HEK293 (cell line): ENCODE results near the gene DOK3.

Experiments
- CTCF ChIA-PET: fragments of 350-600 bp; formaldehyde crosslinking; extraction: SDS; loops from one replicate; lab custom pipeline; 2021; ENCODE audit warnings: antibody characterized with exemption; lab: Yijun Ruan, JAX
- POLR2A ChIA-PET: fragments of 300-600 bp; formaldehyde crosslinking; extraction: SDS; loops from one replicate; lab custom pipeline; 2020; ENCODE audit warnings: antibody characterized with exemption, inconsistent platforms; lab: Yijun Ruan, JAX
- H3K27ac ChIP-seq: fragments of 200-500 bp; sonication (Bioruptor generic); 2 replicates; pipeline ENCODE4 v1.5.1; 2014; ENCODE audit warnings: low read depth, low read length, control low read depth, inconsistent platforms; ENCODE audit errors: extremely low read depth
- H3K36me3 ChIP-seq, 2 experiments: fragments of 200-500 bp in 1 of 2; sonication (Bioruptor generic) in 1 of 2; 1 replicate in 1 of 2; 2 replicates in 1 of 2; pipeline ENCODE4 v1.5.1; 2014 to 2017; ENCODE audit warnings: inconsistent platforms in 2 of 2, low read length in 2 of 2; ENCODE audit not compliant: control insufficient read depth in 2 of 2, insufficient read depth in 1 of 2
- H3K4me1 ChIP-seq: fragments of 200-500 bp; sonication (Bioruptor generic); 2 replicates; pipeline ENCODE4 v1.5.1; 2014; ENCODE audit warnings: mild to moderate bottlenecking, low read length, inconsistent platforms; ENCODE audit not compliant: control insufficient read depth, insufficient read depth
- H3K4me3 ChIP-seq: 2 replicates; pipeline ENCODE4 v1.5.1; 2011; ENCODE audit warnings: low read depth, mild to moderate bottlenecking, control low read depth, low read length, moderate library complexity
- H3K9me3 ChIP-seq: fragments of 200-500 bp; sonication (Bioruptor generic); 2 replicates; pipeline ENCODE4 v1.5.1; 2014; ENCODE audit warnings: low read depth, low read length, inconsistent platforms; ENCODE audit not compliant: control insufficient read depth, insufficient read depth
- EGR2 ChIP-seq: fragments of 450-650 bp; formaldehyde crosslinking; IDR thresholded peaks from 2 replicates; pipeline ENCODE4 v1.5.1; 2016; ENCODE audit warnings: low read depth, missing biosample characterization, missing genetic modification characterization
- GLIS1 ChIP-seq: fragments of 450-650 bp; formaldehyde crosslinking; IDR thresholded peaks from 2 replicates; pipeline ENCODE4 v1.5.1; 2016; ENCODE audit warnings: missing biosample characterization, missing genetic modification characterization
- GLIS2 ChIP-seq: fragments of 450-650 bp; formaldehyde crosslinking; IDR thresholded peaks from 2 replicates; pipeline ENCODE4 v1.5.1; 2016; ENCODE audit warnings: missing biosample characterization, missing genetic modification characterization
- IKZF3 ChIP-seq: fragments of 450-650 bp; IDR thresholded peaks from 2 replicates; pipeline ENCODE4 v1.5.0; 2018; ENCODE audit warnings: missing biosample characterization, mild to moderate bottlenecking, missing genetic modification characterization, moderate library complexity
- KLF1 ChIP-seq: fragments of 450-650 bp; formaldehyde crosslinking; IDR thresholded peaks from 2 replicates; pipeline ENCODE4 v1.5.1; 2016; ENCODE audit warnings: missing biosample characterization, missing genetic modification characterization
- ZBTB21 ChIP-seq: fragments of 450-650 bp; formaldehyde crosslinking; IDR thresholded peaks from 2 replicates; pipeline ENCODE4 v1.5.1; 2017; ENCODE audit warnings: missing biosample characterization, missing genetic modification characterization
- ZBTB26 ChIP-seq: fragments of 450-650 bp; formaldehyde crosslinking; optimal IDR thresholded peaks from 2 replicates; pipeline ENCODE3; 2016; ENCODE audit warnings: missing biosample characterization, mild to moderate bottlenecking, missing genetic modification characterization
- ZEB2 ChIP-seq: fragments of 450-650 bp; formaldehyde crosslinking; IDR thresholded peaks from 2 replicates; pipeline ENCODE4 v1.5.1; 2016; ENCODE audit warnings: missing biosample characterization, missing genetic modification characterization
- ZFP69B ChIP-seq: fragments of 450-650 bp; formaldehyde crosslinking; IDR thresholded peaks from 2 replicates; pipeline ENCODE4 v1.5.1; 2016; ENCODE audit warnings: missing biosample characterization, missing genetic modification characterization
- ZIC2 ChIP-seq: fragments of 450-650 bp; formaldehyde crosslinking; IDR thresholded peaks from 2 replicates; pipeline ENCODE4 v1.5.1; 2016; ENCODE audit warnings: missing biosample characterization, missing genetic modification characterization
- ZNF2 ChIP-seq: fragments of 450-650 bp; formaldehyde crosslinking; IDR thresholded peaks from 2 replicates; pipeline ENCODE4 v1.5.1; 2016; ENCODE audit warnings: missing biosample characterization, missing genetic modification characterization
- ZNF600 ChIP-seq: fragments of 450-650 bp; formaldehyde crosslinking; IDR thresholded peaks from 2 replicates; pipeline ENCODE4 v1.5.1; 2016; ENCODE audit warnings: missing biosample characterization, missing genetic modification characterization
- ZNF768 ChIP-seq: fragments of 450-650 bp; formaldehyde crosslinking; IDR thresholded peaks from 2 replicates; pipeline ENCODE4 v1.5.1; 2018; ENCODE audit warnings: missing biosample characterization, mild to moderate bottlenecking, missing genetic modification characterization
- ZSCAN23 ChIP-seq: fragments of 450-650 bp; formaldehyde crosslinking; IDR thresholded peaks from 2 replicates; pipeline ENCODE4 v1.5.1; 2016; ENCODE audit warnings: missing biosample characterization, missing genetic modification characterization
- TF ChIP-seq, protein P1 (sequence below): fragments of 450-650 bp; formaldehyde crosslinking; IDR thresholded peaks from 2 replicates; pipeline ENCODE4; 2016; ENCODE audit warnings: missing biosample characterization, missing genetic modification characterization
- TF ChIP-seq, protein P2 (sequence below): sonication (generic); formaldehyde crosslinking; IDR thresholded peaks from 2 replicates; pipeline ENCODE4 v1.8.1; 2022; ENCODE audit warnings: mild to moderate bottlenecking, moderate library complexity, missing genetic modification reagents

The DOK3 gene

GRCh38 chr5:177478711-177479646 is 30.6 kb downstream of the DOK3 start (continued):
- TF ChIP-seq, protein P1, sequence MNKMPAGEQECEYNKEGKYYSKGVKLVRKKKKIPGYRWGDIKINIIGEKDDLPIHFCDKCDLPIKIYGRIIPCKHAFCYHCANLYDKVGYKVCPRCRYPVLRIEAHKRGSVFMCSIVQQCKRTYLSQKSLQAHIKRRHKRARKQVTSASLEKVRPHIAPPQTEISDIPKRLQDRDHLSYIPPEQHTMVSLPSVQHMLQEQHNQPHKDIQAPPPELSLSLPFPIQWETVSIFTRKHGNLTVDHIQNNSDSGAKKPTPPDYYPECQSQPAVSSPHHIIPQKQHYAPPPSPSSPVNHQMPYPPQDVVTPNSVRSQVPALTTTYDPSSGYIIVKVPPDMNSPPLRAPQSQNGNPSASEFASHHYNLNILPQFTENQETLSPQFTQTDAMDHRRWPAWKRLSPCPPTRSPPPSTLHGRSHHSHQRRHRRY (tag by site-specific recombination): no peak
- TF ChIP-seq ZEB2 (tag by site-specific recombination) (0 out of 2 replicates have a peak, but pooled peaks have one; percentile 33), ZFP69B (tag by site-specific recombination) (0 out of 2 replicates have a peak, but pooled peaks have one; percentile 26), ZBTB21 (tag by site-specific recombination) (0 out of 2 replicates have a peak, but pooled peaks have one; percentile 9), ZNF2 (tag by site-specific recombination) (no peak), ZBTB26 (no peak), EGR2 (tag by site-specific recombination) (peak; percentile 82)

- peak overlapping the region; percentile 11; the same call in 1 of the 2 replicates for H3K27ac ChIP-seq
- H3K36me3 ChIP-seq: peaks cover 0 to 10% of the 10 kb centered on the region in 2 experiments; a peak in 1 of 3 replicates
- H3K4me1 ChIP-seq: no peaks in the 10 kb centered on the region; the same call in 1 of the 2 replicates
- H3K9me3 ChIP-seq: no peaks in the 10 kb centered on the region
- H3K4me3 ChIP-seq: no peak overlapping the region
- ChIA-PET CTCF (interaction anchor here (0.5 to 2.8 kb wide), 8 partner anchors 12 to 363 kb away, joined by 3 to 11 read pairs (median 4); no protein-coding TSS in a partner anchor), POLR2A (interaction anchor here (0.9 to 8.1 kb wide), 6 partner anchors 9 to 107 kb away, joined by 3 to 106 read pairs (median 6); partner anchors contain the start of genes DDX41, GRK6 and PDLIM7)
- TF ChIP-seq, protein P2, sequence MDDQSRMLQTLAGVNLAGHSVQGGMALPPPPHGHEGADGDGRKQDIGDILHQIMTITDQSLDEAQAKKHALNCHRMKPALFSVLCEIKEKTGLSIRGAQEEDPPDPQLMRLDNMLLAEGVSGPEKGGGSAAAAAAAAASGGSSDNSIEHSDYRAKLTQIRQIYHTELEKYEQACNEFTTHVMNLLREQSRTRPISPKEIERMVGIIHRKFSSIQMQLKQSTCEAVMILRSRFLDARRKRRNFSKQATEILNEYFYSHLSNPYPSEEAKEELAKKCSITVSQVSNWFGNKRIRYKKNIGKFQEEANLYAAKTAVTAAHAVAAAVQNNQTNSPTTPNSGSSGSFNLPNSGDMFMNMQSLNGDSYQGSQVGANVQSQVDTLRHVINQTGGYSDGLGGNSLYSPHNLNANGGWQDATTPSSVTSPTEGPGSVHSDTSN (CRISPR knock-in tag): no peak
- peak; percentile 71 for TF ChIP-seq GLIS1 (tag by site-specific recombination)
- TF ChIP-seq ZNF600 (tag by site-specific recombination): 0 out of 2 replicates have a peak, but pooled peaks have one; percentile 9
- no peak for TF ChIP-seq ZSCAN23 (tag by site-specific recombination)
- peak; percentile 24; the same call in 1 of the 2 replicates for TF ChIP-seq GLIS2 (tag by site-specific recombination)
- TF ChIP-seq ZIC2 (tag by site-specific recombination): peak; percentile 87
Measured at GRCh38 chr5:177477701-177478477, 31.7 kb downstream of the DOK3 start.

GRCh38 chr5:177476531-177477233 is 32.9 kb downstream of the DOK3 start:
- Histone ChIP-seq H3K4me3 (no peak overlapping the region), H3K9me3 (no peaks in the 10 kb centered on the region), H3K27ac (no peak overlapping the region), H3K4me1 (peaks cover 4% of the 10 kb centered on the region), H3K36me3 (peaks cover 0 to 11% of the 10 kb centered on the region in 2 experiments; a peak in 1 of 3 replicates)
- POLR2A ChIA-PET: interaction anchor here (0.8 to 8.1 kb wide), 6 partner anchors 9 to 74 kb away, joined by 3 to 106 read pairs (median 4); partner anchors contain the start of genes GRK6 and PDLIM7
- no peak for TF ChIP-seq IKZF3
- TF ChIP-seq EGR2 (tag by site-specific recombination): no peak
- TF ChIP-seq ZNF768 (tag by site-specific recombination): peak; percentile 68; the same call in 1 of the 2 replicates
- TF ChIP-seq KLF1: 0 out of 2 replicates have a peak, but pooled peaks have one; percentile 6
- CTCF ChIA-PET: interaction anchor here (0.6 to 2.8 kb wide), 11 partner anchors 8 to 158 kb away, joined by 3 to 11 read pairs (median 4); no protein-coding TSS in a partner anchor
